SH-SY5Y (cell line): ENCODE data around the gene CDK5.

Experiments used
- GATA2 ChIP-seq: IDR thresholded peaks from 2 replicates; pipeline ENCODE4 v1.6.1; 2011; ENCODE audit warnings: mild to moderate bottlenecking, low read depth, low read length
- GATA3 ChIP-seq: IDR thresholded peaks from 2 replicates; pipeline ENCODE4 v1.6.1; 2011; ENCODE audit warnings: low read depth, mild to moderate bottlenecking, low read length, moderate library complexity

GRCh38 chr7:151053751-151054150 lies 3.9 kb downstream of the CDK5 start:
- TF ChIP-seq GATA2 (no peak), GATA3 (no peak)
